SW 1271 (cell line): ENCODE data around the gene MOBP.

ENCODE experiments used
- DNase-seq, 2 experiments: peaks; one replicate each; lab custom pipeline; 2025; lab: John Stamatoyannopoulos, UW

Gene MOBP

GRCh38 chr3:39497753-39498152, 30.3 kb downstream of the MOBP start:
- no peak for DNase-seq

- no peak for DNase-seq
Observed at GRCh38 chr3:39499651-39500273, 32.3 kb downstream of the MOBP start.

- DNase-seq: no peak
Observed at GRCh38 chr3:39501059-39501458, 33.6 kb downstream of the MOBP start.

- DNase-seq: no peak
Observed at GRCh38 chr3:39501968-39502837, 34.7 kb downstream of the MOBP start.

GRCh38 chr3:39502838-39503145, 35.3 kb downstream of the MOBP start:
- DNase-seq: no peak

- DNase-seq: no peak
Observed at GRCh38 chr3:39505866-39506742, 38.6 kb downstream of the MOBP start.

GRCh38 chr3:39506863-39507262, 39.4 kb downstream of the MOBP start:
- DNase-seq: no peak

- no peak for DNase-seq
Observed at GRCh38 chr3:39513791-39514369, 46.4 kb downstream of the MOBP start.

- no peak for DNase-seq
Observed at GRCh38 chr3:39515681-39516441, 48.4 kb downstream of the MOBP start.

- no peak for DNase-seq
Observed at GRCh38 chr3:39519103-39519502, 51.6 kb downstream of the MOBP start.

GRCh38 chr3:39519554-39520288, 52.2 kb downstream of the MOBP start:
- no peak for DNase-seq

- DNase-seq: no peak
Observed at GRCh38 chr3:39521456-39521855, 54.0 kb downstream of the MOBP start.

- no peak for DNase-seq
Observed at GRCh38 chr3:39524107-39524506, 56.6 kb downstream of the MOBP start.

- DNase-seq: no peak
Observed at GRCh38 chr3:39528844-39529243, 61.4 kb downstream of the MOBP start.

GRCh38 chr3:39529577-39529976, 62.1 kb downstream of the MOBP start:
- DNase-seq: no peak

- DNase-seq: no peak
Observed at GRCh38 chr3:39531066-39531465, 63.6 kb downstream of the MOBP start.

GRCh38 chr3:39531665-39532064, 64.2 kb downstream of the MOBP start:
- peak; percentile 25 to 39 for DNase-seq

- no peak for DNase-seq
Observed at GRCh38 chr3:39532777-39533176, 65.3 kb downstream of the MOBP start.

- no peak for DNase-seq
Observed at GRCh38 chr3:39533226-39533625, 65.7 kb downstream of the MOBP start.

- DNase-seq: no peak
Observed at GRCh38 chr3:39540162-39540921, 72.9 kb downstream of the MOBP start.
